GM19238 (cell line): ENCODE data around the gene KRTCAP2.
"Not testable (repeated sequence)": the region's sequence is repeated elsewhere in the genome, so short reads cannot be mapped to it uniquely, and the experiment has no call there.

Experiments
- DNase-seq: peaks from one replicate; pipeline ENCODE4 v3.0.0; 2011; ENCODE audit warnings: low spot score; ENCODE audit not compliant: insufficient read length

Gene KRTCAP2

DNA sequence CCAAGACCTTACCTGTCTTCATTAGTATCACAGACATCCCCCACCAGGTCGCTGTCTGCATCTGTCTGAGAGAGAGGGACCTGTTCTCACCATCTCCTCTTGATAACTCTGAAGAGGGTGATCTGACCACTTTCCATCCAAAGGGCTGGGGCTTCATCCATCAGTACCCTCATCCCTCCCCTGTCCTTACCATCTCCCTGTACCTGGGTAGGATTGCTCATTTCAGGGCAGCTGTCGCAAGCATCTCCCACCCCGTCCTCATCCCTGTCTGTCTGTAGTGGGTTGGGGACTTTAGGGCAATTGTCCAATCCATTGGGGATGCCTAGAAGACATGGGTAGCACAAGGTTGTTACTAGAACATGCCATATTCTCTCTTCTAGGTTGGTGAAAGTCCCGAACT lies 26.7 kb upstream of the KRTCAP2 start:
- no peak for DNase-seq

DNA sequence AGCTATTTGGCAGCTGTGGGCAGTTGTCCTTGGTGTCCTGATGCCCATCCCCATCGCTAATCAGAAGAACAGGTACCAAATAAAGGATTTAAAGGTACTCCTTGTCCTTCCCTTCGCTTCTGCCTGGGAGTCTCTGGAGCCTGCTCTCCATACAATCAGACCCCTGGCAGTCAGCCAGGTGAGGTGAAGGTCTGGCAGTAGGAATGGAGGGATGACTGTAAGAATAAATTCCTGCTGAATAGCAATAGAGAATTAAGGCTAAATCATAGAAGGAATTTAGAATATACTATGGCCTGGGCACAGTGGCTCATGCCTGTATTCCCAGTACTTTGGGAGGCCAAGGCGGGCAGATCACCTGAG lies 25.4 kb upstream of the KRTCAP2 start:
- DNase-seq = no peak

DNA sequence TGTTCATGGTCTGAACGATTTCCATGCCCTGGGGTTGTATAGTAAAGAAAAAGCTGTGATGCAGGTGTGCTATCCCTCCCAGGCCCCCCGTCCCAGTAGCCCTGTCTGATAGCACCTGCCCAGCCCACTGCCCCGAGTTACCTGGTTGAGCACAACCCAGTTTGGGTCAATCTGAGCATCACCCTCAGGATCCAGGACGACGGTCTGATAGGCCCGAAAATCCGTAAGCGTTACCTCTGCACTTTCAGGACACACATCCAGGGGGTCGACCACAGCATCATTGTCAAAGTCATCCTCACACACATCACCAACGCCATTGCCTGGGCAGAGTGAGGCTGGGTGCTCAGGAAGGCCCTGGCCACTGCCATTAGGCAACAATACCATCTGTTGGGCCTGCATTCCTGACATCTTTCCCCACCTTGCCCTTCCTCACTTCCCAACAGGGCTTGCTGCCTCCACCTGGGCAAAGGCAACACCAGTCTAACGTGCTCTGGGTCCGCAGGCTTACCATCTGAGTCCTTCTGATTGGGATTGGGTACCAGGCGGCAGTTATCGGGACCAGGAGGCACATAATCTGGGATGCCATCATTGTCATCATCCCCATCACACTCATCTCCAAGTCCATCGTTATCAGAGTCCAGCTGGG lies 24.9 kb upstream of the KRTCAP2 start:
- no peak for DNase-seq

GRCh38 chr1:155196893-155197638 lies 24.0 kb upstream of the KRTCAP2 start:
- DNase-seq = no peak

- DNase-seq = no peak
These were observed 23.2 kb upstream of the KRTCAP2 start for GRCh38 chr1:155196103-155196892.

DNA sequence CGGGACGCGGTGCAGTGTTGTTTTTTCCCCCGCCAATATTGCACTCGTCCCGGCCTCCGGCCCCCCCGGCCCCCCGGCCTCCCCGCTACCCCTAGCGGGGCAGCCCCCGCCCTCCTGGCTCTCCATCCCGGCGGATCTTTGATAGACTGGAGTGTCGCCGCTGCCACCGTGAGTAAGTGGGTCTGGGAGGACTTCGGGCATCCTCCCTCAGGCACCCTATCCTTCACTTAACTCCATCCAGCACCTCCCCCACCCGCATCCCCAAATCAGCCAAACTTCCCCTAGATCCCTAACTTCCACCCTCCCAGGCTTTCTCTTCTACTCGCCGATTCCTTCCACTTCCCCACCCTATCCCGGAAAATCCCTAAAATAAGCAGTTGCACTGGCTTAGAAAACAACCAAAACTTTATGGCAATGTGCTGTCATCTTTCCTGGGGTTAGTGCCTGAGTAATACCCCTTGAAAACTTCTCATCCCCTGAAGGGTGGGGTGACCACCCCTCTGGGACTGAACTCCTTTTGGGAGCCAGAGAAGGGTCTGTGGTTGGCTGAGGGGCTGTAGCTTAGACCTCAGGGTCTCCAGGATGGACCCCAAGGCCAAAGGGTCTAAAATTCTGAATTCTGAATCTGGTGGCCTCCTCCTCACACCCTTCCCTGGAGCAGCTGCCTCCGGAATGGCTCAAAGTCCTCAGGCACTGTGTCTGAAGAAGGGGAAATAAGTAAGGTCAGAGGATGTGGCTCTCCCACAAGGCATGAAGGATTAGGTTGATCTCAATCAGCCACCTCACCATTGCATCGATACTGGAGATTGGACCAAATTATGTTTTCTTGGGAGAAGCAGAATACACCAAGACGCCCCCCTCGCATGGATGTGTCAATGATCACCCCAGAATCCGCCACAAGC lies 22.3 kb upstream of the KRTCAP2 start:
- no peak for DNase-seq

DNA sequence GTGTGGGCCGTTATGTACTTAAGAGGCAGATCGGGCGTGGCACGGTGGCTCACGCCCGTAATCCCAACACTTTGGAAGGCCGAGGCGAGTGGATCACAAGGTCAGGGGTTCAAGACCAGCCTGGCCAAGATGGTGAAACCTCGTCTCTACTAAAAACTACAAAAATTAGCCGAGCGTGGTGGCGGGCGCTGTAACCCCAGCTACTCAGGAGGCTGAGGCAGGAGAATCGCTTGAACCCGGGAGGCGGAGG lies 20.8 kb upstream of the KRTCAP2 start:
- DNase-seq = not testable (repeated sequence)

DNA sequence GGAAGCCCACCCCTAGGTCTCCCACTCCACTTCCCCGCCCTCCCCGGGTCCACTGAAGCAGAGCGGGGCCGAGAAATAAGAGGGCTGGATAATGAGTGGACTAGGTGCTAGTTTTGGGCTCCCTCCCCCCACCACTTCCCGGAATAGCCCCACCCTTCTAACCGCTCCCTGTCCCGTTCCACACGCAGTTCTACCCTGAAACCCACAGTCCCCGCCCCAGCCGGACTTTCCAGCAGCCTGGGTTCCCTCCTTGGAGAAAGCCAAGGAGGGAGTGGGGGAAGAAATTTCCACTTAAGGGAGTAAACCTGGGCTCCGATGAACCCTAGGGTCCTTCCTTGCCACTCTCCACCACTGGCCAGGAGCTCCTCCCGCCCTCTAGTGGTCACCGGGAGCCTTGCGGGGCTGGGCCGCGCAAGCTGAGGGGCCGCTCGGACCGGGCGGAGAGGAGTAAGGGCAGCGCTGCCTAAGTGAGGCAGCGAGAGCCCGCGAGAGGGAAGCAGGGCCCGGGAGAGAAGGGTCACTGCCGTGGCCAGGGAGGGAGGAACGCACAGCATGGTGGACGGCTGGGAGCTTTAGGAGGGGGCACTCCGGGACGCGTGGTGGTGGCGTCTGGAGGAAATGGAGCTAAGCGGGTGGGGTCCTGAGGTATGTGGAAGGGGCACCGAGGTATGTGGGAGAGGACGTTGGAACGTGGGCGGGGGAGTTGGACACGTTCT lies 20.3 kb upstream of the KRTCAP2 start:
- DNase-seq = peak; percentile 95

DNA sequence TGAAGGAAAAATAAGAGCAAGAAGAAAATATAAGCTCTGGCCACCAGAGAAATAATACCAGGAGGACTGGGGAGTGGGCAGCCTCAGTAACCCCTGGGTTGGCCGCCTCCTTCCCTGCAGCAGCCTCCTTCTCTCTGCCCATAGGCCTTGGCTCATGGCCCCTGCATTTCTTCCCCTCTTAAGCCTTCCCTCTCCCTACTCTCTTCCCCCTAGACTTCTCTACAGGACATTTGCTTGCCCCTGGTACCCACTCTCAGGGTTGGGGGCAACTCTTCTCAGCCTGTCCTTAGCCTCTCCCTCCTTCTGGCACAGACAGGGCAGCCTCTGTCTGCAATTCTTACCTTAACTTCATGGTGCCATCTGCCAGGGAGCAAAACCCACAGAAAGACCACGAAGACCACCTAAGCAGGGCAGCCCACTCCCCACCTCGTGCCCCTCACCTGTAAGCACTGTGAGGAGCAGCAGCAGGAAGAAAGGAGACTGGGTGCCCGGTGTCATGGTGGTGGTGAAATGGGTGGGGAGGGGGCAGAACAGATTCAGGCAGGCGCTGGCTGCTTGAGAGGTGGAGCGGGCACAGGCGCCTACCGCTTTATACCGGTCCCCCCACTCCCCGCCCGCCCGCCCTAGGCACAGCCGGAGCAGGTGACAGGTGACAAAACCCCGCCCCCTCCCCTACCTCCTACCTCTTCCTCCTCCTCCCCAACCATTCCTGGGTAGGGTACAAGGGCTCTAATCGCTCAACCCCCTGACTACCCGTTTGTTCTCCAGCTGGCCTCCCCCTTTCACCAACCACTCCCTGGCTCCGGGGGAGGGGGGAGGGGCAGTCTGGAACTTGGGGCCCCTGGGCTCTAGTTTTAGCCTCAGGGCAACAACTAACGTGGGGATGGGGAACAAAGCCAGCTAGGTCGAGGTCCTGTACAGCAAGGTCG lies 19.5 kb upstream of the KRTCAP2 start:
- no peak for DNase-seq

DNA sequence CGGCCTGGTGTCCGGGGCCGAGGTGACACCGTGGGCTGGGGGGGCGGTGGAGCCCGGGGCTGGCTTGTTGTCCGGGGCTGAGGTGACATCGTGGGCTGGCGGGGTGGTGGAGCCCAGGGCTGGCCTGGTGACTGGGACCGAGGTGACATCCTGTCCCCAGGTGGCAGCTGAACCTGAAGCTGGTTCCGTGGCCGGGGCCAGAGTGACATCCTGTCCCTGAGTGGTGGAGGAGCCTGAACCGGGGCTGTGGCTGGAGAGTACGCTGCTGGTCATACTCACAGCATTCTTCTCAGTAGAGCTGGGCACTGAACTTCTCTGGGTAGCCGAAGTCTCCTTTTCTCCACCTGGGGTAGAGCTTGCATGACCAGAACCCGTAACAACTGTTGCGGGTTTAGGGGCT lies 18.8 kb upstream of the KRTCAP2 start:
- DNase-seq = no peak

- DNase-seq = not testable (repeated sequence)
These were observed 16.8 kb upstream of the KRTCAP2 start for GRCh38 chr1:155189926-155190325.

- DNase-seq = no peak
These were observed 15.2 kb upstream of the KRTCAP2 start for GRCh38 chr1:155188268-155188667.

GRCh38 chr1:155187456-155187891 lies 14.4 kb upstream of the KRTCAP2 start:
- no peak for DNase-seq

GRCh38 chr1:155186794-155187455 lies 13.8 kb upstream of the KRTCAP2 start:
- no peak for DNase-seq

GRCh38 chr1:155186067-155186793 lies 13.1 kb upstream of the KRTCAP2 start:
- DNase-seq = no peak

DNA sequence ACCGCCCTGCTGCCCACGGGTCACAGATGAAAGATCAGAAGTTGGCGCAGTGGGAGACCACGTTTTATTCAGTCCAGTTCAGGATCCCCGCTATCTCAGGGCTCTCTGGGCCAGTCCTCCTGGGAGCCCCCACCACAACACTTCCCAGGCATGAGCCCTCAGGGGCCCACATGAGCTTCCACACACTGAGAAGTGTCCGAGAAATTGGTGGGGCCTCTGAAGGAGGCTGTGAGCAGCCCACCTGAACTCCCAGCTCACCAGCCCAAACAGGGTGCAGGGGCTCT lies 12.6 kb upstream of the KRTCAP2 start:
- DNase-seq = no peak

- DNase-seq = peak; percentile 85
These were observed 12.0 kb upstream of the KRTCAP2 start for GRCh38 chr1:155184835-155185782.

DNA sequence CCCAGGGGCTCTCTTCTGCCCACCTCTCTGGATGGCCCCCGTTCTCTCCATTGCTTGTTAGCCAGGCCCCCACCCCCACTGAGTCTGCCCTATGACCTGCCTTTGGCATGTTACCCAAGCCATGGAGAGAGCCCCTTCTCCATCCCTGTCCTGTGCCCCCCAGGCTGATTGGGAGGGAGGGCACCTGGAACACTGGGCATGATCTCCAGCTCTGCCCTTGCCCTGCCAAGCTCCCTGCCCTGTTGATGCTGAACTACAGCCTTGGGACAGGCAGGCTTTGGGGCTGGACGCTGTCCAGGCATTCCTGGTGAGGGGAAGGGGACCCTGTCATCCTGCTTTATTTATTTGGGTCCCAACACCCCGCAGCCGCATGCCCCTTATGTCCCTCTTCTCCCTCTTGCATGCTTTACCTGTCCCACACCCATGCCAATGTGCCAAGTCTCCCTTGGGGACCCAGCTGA lies 11.3 kb upstream of the KRTCAP2 start:
- no peak for DNase-seq
